Activated B cell treated with CpG ODN at 0.5 μM for 24 hours (primary cell): ENCODE data around the gene SUPT16H. TPM values are rescaled to one million over a fixed set of nuclear protein-coding genes. Genes with fewer than 3 reads are reported as not detected.

ENCODE experiments used
- ATAC-seq: fragments of 200-7000 bp; cut with Tn5 transposase; one replicate; pipeline ENCODE4 v1.10.0; 2021; ENCODE audit warnings: low read depth, mild to moderate bottlenecking, moderate library complexity
- CTCF ChIA-PET: fragments of 350-600 bp; sonication (Branson Sonifier 250); formaldehyde crosslinking; loops from one replicate; lab custom pipeline; 2021; ENCODE audit warnings: antibody characterized with exemption; lab: Charles Lee
- POLR2A ChIA-PET: fragments of 350-600 bp; sonication (Branson Sonifier 250); formaldehyde crosslinking; loops from one replicate; lab custom pipeline; 2021; ENCODE audit warnings: antibody characterized with exemption; lab: Charles Lee
- DNase-seq: peaks from one replicate; pipeline ENCODE4 v3.0.0; 2022
- H3K27ac Mint-ChIP-seq: one replicate; pipeline ENCODE4 v1.8.0; 2020; ENCODE audit warnings: mixed read lengths
- H3K27me3 Mint-ChIP-seq: one replicate; pipeline ENCODE4 v1.8.0; 2021; ENCODE audit warnings: mixed read lengths
- H3K36me3 Mint-ChIP-seq: one replicate; pipeline ENCODE4 v1.8.0; 2021; ENCODE audit warnings: low read depth, mixed read lengths
- H3K4me1 Mint-ChIP-seq: one replicate; pipeline ENCODE4 v1.8.0; 2021; ENCODE audit warnings: mixed read lengths
- H3K4me3 Mint-ChIP-seq: one replicate; pipeline ENCODE4 v1.8.0; 2020; ENCODE audit warnings: mild to moderate bottlenecking, mixed read lengths
- H3K9me3 Mint-ChIP-seq: one replicate; pipeline ENCODE4 v1.8.0; 2020; ENCODE audit warnings: mixed read lengths
- intact Hi-C: fragments of 100-400 bp; cut with micrococcal nuclease; formaldehyde crosslinking; loops from one replicate; pipeline ENCODE4 v1.15.1; 2024
- total RNA-seq: library from RNA; stranded (reverse); gene quantifications from 2 replicates; pipeline ENCODE4 v1.2.3, GENCODE V29; 2022
- TF ChIP-seq, protein P1 (sequence below): fragments of 200-600 bp; IDR thresholded peaks from one replicate; pipeline ENCODE4 v1.8.0; 2022; ENCODE audit warnings: antibody characterized with exemption, mild to moderate bottlenecking

SUPT16H gene
- total RNA-seq, 1 donor from 2014 or later = 102 TPM

DNA sequence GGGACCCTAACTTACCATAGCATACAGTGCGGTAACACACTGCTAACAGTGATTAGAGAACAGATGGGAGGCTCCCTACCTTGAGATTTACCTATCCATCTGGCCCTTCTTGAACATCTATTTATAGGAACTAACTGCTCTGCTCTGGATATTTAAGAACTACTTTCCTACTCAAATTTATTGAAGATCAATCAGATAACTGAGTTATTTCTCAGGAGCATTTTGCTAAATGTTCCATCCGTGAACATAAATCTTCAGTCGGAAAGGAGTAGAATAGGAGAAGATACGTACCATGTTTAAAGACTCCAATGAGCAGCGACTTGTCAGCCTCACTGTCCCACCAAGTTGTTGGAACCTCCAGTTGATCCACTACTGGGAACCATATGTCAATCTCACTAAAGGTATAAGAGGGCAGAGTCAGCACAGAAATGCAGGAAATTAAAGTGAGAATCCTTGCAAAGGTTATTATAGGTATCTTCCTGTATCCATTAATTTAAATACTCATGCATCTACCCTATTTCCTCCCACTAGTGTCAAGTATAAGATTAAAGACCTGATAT, 15.6 kb upstream of the SUPT16H start:
- Mint-ChIP-seq H3K27ac (no peak overlapping the region), H3K4me3 (no peak overlapping the region), H3K9me3 (no peaks in the 10 kb centered on the region), H3K4me1 (no peaks in the 10 kb centered on the region), H3K27me3 (no peaks in the 10 kb centered on the region), H3K36me3 (peaks cover 83% of the 10 kb centered on the region)
- intact Hi-C loops = loop anchor here (5.0 kb wide), 1 partner anchor 157 kb away; no protein-coding TSS in a partner anchor
- CTCF ChIA-PET = no interaction called here
- ATAC-seq (no peak), DNase-seq (no peak)
- TF ChIP-seq, protein P1, sequence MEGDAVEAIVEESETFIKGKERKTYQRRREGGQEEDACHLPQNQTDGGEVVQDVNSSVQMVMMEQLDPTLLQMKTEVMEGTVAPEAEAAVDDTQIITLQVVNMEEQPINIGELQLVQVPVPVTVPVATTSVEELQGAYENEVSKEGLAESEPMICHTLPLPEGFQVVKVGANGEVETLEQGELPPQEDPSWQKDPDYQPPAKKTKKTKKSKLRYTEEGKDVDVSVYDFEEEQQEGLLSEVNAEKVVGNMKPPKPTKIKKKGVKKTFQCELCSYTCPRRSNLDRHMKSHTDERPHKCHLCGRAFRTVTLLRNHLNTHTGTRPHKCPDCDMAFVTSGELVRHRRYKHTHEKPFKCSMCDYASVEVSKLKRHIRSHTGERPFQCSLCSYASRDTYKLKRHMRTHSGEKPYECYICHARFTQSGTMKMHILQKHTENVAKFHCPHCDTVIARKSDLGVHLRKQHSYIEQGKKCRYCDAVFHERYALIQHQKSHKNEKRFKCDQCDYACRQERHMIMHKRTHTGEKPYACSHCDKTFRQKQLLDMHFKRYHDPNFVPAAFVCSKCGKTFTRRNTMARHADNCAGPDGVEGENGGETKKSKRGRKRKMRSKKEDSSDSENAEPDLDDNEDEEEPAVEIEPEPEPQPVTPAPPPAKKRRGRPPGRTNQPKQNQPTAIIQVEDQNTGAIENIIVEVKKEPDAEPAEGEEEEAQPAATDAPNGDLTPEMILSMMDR = no peak
- POLR2A ChIA-PET = no interaction called here

DNA sequence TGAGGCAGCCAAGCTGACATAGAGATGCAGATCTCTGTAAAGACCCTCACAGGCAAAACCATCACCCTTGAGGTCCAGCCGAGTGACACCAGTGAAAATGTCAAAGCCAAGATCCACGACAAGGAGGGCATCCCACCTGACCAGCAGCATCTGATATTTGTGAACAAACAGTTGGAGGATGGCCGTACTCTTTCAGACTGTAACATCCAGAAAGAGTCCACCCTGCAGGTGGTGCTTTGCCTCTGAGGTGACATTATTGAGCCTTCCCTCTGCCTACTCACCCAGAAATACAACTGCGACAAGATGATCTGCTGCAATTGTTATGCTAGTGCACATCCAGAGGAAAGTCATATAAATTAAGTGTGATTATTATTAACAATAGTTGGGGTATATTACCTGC, 15.1 kb upstream of the SUPT16H start:
- intact Hi-C loops = loop anchor here (5.0 kb wide), 1 partner anchor 157 kb away; no protein-coding TSS in a partner anchor
- H3K36me3 Mint-ChIP-seq = peaks cover 86% of the 10 kb centered on the region

DNA sequence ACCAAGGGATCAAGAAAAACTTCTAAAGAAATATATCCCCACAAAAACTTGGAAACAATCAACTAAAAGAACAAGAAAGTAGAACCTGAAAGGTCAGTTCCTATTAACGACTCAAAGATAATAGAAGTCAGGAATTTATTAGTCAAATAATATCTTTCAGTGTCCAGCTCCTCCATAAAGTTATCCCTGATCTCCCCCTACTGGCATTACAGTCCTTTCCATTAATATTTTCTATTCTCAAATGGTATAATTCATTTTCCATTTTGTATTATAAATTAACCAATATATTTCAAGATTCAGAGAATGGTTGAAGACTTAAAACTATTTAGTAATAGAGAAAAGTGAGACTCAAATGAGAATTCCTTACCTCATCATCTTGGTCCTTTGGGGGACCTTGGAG, 11.6 kb upstream of the SUPT16H start:
- Mint-ChIP-seq H3K4me3 (no peak overlapping the region), H3K9me3 (no peaks in the 10 kb centered on the region), H3K27ac (no peak overlapping the region), H3K4me1 (no peaks in the 10 kb centered on the region), H3K27me3 (no peaks in the 10 kb centered on the region), H3K36me3 (peaks cover 87% of the 10 kb centered on the region)
- DNase-seq (no peak), ATAC-seq (no peak)
- intact Hi-C loops = loop anchor here (5.0 kb wide), 1 partner anchor 153 kb away; no protein-coding TSS in a partner anchor
- TF ChIP-seq, protein P1 = no peak
- CTCF ChIA-PET = no interaction called here
- POLR2A ChIA-PET = interaction anchor here (1.0 kb wide), 1 partner anchor 165 kb away, joined by 3 read pairs; no protein-coding TSS in a partner anchor

More for the DNA sequence above, 15.1 kb upstream of the SUPT16H start:
- Mint-ChIP-seq H3K9me3 (no peaks in the 10 kb centered on the region), H3K27me3 (no peaks in the 10 kb centered on the region), H3K4me3 (no peak overlapping the region), H3K4me1 (no peaks in the 10 kb centered on the region), H3K27ac (no peak overlapping the region)
- TF ChIP-seq, protein P1 = no peak
- DNase-seq = no peak
- POLR2A ChIA-PET = no interaction called here
- CTCF ChIA-PET = no interaction called here
- ATAC-seq = no peak

DNA sequence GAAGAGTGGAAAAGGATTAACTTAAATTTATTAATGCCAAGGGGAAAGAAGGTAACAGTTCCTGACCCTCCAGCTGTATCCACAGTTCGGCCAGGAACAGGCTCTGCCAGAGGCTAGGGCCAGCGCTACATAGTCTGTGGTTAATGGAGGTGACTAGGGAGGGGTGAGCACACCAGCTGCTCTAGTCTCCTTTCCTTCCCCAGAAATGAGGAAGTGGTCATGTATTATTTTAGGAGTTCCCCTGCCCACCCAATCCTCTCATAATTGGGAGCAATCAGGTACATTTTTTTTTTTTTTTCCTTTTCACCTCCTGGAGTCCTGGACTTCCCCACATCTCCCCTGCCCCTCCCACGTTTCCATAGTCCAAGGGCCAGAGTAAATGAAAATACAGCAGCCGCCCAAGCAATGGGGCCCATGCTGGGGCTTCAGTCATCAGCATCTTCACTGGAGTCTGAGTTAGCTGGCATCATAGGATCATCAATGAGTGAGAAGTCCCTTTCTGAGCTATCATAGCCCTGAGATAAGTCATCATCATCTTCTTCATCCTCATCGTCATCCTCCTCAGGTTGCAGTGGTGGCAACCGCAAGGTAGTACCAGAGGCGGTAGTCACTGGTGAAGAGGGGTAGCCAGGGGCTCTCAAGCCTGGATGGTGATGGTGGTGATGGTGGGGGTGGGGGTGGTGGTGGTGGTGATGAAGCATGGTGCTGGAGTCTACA, 1.5 kb upstream of the SUPT16H start:
- Mint-ChIP-seq H3K27me3 (no peaks in the 10 kb centered on the region), H3K9me3 (no peaks in the 10 kb centered on the region), H3K27ac (peak overlapping the region; percentile 99), H3K4me3 (peak overlapping the region; percentile 96), H3K36me3 (peaks cover 56% of the 10 kb centered on the region), H3K4me1 (peaks cover 39% of the 10 kb centered on the region)
- intact Hi-C loops = no loop called here
- ChIA-PET POLR2A (interaction anchor here (0.7 to 2.3 kb wide), 10 partner anchors 19 to 1043 kb away, joined by 3 to 17 read pairs (median 6); partner anchors contain the start of genes CHD8, RAB2B and TOX4), CTCF (no interaction called here)
- DNase-seq (no peak), ATAC-seq (peak; percentile 26)
- TF ChIP-seq, protein P1 = no peak

DNA sequence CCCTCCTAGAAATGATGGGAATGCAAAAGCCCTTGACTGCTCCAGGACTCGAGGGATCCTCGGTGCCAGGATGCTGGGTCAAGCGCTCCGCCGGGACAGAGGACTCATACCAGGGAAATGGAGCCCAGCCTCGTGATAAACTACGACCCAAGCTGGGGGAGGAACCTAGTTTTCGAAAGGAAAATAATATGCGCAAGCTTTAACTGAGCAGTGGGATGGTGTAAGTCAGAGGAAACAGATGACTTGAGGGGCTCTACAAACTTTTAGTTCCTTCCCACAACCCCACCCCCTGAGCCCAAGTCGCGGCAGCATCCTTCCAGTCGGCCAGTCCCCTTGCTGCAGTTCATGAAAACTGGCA, 654 bp upstream of the SUPT16H start:
- intact Hi-C loops = loop anchor here (1.0 kb wide), 9 partner anchors 53 to 280 kb away; partner anchors contain the start of genes CHD8, HNRNPC, METTL3 and TOX4
- H3K27ac Mint-ChIP-seq = peak overlapping the region; percentile 99
- ATAC-seq (peak; percentile 25), DNase-seq (no peak)
- ChIA-PET CTCF (interaction anchor here (0.7 kb wide), 2 partner anchors 13 to 143 kb away, joined by 3 read pairs; no protein-coding TSS in a partner anchor), POLR2A (interaction anchor here (0.5 to 2.3 kb wide), 14 partner anchors 30 to 1546 kb away, joined by 3 to 17 read pairs (median 3); partner anchors contain the start of genes CHD8, METTL3, RAB2B and TOX4)
- TF ChIP-seq, protein P1 = no peak
- peaks cover 48% of the 10 kb centered on the region for H3K36me3 Mint-ChIP-seq
- H3K4me3 Mint-ChIP-seq = peak overlapping the region; percentile 96
- no peaks in the 10 kb centered on the region for H3K9me3 Mint-ChIP-seq
- no peaks in the 10 kb centered on the region for H3K27me3 Mint-ChIP-seq
- H3K4me1 Mint-ChIP-seq = peaks cover 40% of the 10 kb centered on the region
